Measurements from ENCODE around the gene MPRIP. TPM values are rescaled to one million over a fixed set of nuclear protein-coding genes. Genes with fewer than 3 reads are reported as not detected.
A peak's percentile ranks its signal among the peaks of the same experiment; 100 is the strongest.

The MPRIP gene
- total and polyA plus RNA-seq, 12 donors = 88.5 to 234 (median 175) TPM

GRCh38 chr17:17106756-17107155 is 64.5 kb downstream of the MPRIP start:
- H3K4me1 ChIP-seq (replicated peaks in 1 of 2) = peaks cover 27 to 64% of the 10 kb centered on the region in 2 donors
- 26 to 45% (median 31%) methylated on average over 3 of the region's 3 CpGs for WGBS, 4 donors
- DNase-seq = no peak
- intact Hi-C loops (cut with DNase I) = loop anchor here in 1 of 2 donors (5.0 kb wide), 1 partner anchor 54 kb away; no protein-coding TSS in a partner anchor
- no peaks in the 10 kb centered on the region for H3K27me3 ChIP-seq
- peak overlapping the region in 3 of 5 donors; percentile 10 to 82 (median 76) for H3K27ac ChIP-seq
- no peaks in the 10 kb centered on the region for H3K9me3 ChIP-seq (replicated peaks in 1 of 3)
- no peak for TF ChIP-seq POLR2A (IDR thresholded peaks at IDR 0.05)
- H3K36me3 ChIP-seq (replicated peaks in 1 of 2) = no peaks in the 10 kb centered on the region
- H3K4me3 ChIP-seq = no peak overlapping the region

GRCh38 chr17:17107281-17107680 is 65.0 kb downstream of the MPRIP start:
- TF ChIP-seq POLR2A (IDR thresholded peaks at IDR 0.05) = no peak
- TF ChIP-seq CTCF (IDR thresholded peaks at IDR 0.05) = no peak
- 82 to 94% (median 90%) methylated on average over 3 to 4 of the region's 4 CpGs for WGBS, 4 donors
- DNase-seq = no peak

GRCh38 chr17:17107891-17108431 is 65.7 kb downstream of the MPRIP start:
- peak; percentile 46 to 83 (median 67) for DNase-seq
- intact Hi-C loops (cut with DNase I) = loop anchor here in 1 of 2 donors (5.0 kb wide), 1 partner anchor 56 kb away; no protein-coding TSS in a partner anchor
- TF ChIP-seq CTCF (IDR thresholded peaks at IDR 0.05) (peak in 1 of 6 experiments; percentile 7), POLR2A (IDR thresholded peaks at IDR 0.05) (no peak)
- Histone ChIP-seq H3K4me3 (no peak overlapping the region), H3K4me1 (replicated peaks in 1 of 2) (peaks cover 27 to 62% of the 10 kb centered on the region in 2 donors), H3K27ac (peak overlapping the region in 4 of 5 donors; percentile 1 to 82 (median 70)), H3K9me3 (replicated peaks in 1 of 3) (no peaks in the 10 kb centered on the region), H3K27me3 (no peaks in the 10 kb centered on the region), H3K36me3 (replicated peaks in 1 of 2) (no peaks in the 10 kb centered on the region)
- WGBS, 4 donors = 18 to 59% (median 49%) methylated on average over 3 to 7 of the region's 7 CpGs

More at GRCh38 chr17:17107281-17107680, 65.0 kb downstream of the MPRIP start:
- Histone ChIP-seq H3K36me3 (replicated peaks in 1 of 2) (no peaks in the 10 kb centered on the region), H3K27me3 (no peaks in the 10 kb centered on the region), H3K9me3 (replicated peaks in 1 of 3) (no peaks in the 10 kb centered on the region), H3K4me3 (no peak overlapping the region), H3K4me1 (replicated peaks in 1 of 2) (peaks cover 27 to 64% of the 10 kb centered on the region in 2 donors), H3K27ac (peak overlapping the region in 4 of 5 donors; percentile 5 to 82 (median 70))
- intact Hi-C loops (cut with DNase I) = loop anchor here in 1 of 2 donors (5.0 kb wide), 1 partner anchor 55 kb away; no protein-coding TSS in a partner anchor

DNA sequence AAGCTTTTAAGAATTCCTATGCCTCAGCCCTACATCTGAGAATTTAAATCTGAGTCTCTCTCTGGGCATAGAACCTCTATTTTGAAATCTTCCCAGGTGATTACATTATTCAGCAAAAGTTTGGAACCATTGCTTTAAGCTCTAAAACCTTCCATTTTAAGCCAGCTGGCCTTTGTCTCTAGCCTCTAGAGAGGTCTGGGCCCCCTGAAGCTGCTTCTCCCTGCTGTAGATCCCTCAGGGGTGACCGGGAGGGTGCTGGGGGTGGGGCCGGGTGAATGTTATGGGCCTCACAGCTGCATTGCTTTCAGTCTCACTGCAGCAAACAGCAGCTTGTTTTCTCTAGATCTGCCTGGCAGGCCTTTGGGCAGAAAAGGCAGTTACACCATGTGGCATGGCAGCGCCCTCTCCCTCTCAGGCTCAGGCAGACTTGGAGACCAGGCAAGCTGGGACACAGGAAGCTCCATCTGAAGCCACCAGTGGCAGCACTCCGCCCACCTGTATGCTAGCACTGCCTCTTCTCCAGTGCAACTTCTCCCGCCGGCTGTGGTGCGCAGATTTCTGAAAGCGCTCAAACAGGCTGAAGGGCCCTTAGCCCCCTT is 66.3 kb downstream of the MPRIP start:
- H3K4me1 ChIP-seq (replicated peaks in 1 of 2) = peaks cover 27 to 56% of the 10 kb centered on the region in 2 donors
- intact Hi-C loops (cut with DNase I) = loop anchor here in 1 of 2 donors (5.0 kb wide), 1 partner anchor 56 kb away; no protein-coding TSS in a partner anchor
- no peaks in the 10 kb centered on the region for H3K27me3 ChIP-seq
- peak overlapping the region in 4 of 5 donors; percentile 1 to 82 (median 70) for H3K27ac ChIP-seq
- no peaks in the 10 kb centered on the region for H3K36me3 ChIP-seq (replicated peaks in 1 of 2)
- DNase-seq = peak in 4 of 7 donors; percentile 19 to 70 (median 42)
- H3K4me3 ChIP-seq = no peak overlapping the region
- TF ChIP-seq POLR2A (IDR thresholded peaks at IDR 0.05) = no peak
- no peak for TF ChIP-seq CTCF (IDR thresholded peaks at IDR 0.05)
- WGBS, 4 donors = 61 to 76% (median 70%) methylated on average over 7 to 8 of the region's 8 CpGs
- H3K9me3 ChIP-seq (replicated peaks in 1 of 3) = no peaks in the 10 kb centered on the region
